Measurements from ENCODE around the gene CLUH.
"Not testable (repeated sequence)": the region's sequence is repeated elsewhere in the genome, so short reads cannot be mapped to it uniquely, and the experiment has no call there.

Gene CLUH

DNA sequence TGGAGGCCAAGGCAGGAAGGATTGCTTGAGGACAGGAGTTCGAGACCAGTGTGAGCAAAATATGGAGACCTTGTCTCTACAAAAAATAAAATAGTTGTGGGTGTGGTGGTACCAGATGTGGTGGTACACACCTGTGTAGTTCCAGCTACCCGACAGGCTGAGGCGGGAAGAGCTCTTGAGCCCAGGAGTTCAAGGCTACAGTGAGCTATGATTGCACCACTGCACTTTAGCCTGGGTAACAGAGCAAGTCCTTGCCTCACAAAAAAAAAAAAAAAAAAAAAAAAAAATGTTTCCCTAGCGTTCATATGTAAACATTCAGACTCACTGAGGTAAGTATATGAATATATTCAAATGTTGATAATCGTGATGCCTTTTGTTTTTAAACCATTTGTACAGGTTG lies 39.5 kb downstream of the CLUH start:
- Mint-ChIP-seq H3K27ac (no peak overlapping the region), H3K27me3 (no peaks in the 10 kb centered on the region), H3K4me3 (no peak overlapping the region), H3K9me3 (peaks cover 1 to 4% of the 10 kb centered on the region in 2 donors), H3K36me3 (peaks cover 35 to 54% of the 10 kb centered on the region in 2 donors), H3K4me1 (peaks cover 3 to 6% of the 10 kb centered on the region in 2 donors)
- ATAC-seq (replicated peaks) (no peak), DNase-seq (no peak)

DNA sequence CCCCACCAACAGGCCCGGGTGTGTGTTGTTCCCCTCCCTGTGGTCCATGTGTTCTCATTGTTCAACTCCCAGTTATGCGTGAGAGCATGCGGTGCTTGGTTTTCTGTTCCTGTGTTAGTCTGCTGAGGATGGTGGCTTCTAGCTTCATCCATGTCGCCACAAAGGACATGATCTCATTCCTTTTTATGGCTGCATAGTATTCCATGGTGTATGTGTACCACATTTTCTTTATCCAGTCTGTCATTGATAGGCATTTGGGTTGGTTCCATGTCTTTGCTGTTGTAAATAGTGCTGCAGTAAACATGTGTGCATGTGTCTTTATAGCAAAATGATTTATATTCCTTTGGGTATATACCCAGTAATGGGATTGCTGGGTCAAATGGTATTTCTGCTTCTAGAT lies 51.2 kb downstream of the CLUH start:
- Mint-ChIP-seq H3K4me1 (peaks cover 23 to 35% of the 10 kb centered on the region in 2 donors), H3K36me3 (peaks cover 16 to 32% of the 10 kb centered on the region in 2 donors)
- H3K27ac Mint-ChIP-seq; H3K27me3 Mint-ChIP-seq; DNase-seq; H3K9me3 Mint-ChIP-seq; H3K4me3 Mint-ChIP-seq; ATAC-seq (replicated peaks): not testable (repeated sequence)

DNA sequence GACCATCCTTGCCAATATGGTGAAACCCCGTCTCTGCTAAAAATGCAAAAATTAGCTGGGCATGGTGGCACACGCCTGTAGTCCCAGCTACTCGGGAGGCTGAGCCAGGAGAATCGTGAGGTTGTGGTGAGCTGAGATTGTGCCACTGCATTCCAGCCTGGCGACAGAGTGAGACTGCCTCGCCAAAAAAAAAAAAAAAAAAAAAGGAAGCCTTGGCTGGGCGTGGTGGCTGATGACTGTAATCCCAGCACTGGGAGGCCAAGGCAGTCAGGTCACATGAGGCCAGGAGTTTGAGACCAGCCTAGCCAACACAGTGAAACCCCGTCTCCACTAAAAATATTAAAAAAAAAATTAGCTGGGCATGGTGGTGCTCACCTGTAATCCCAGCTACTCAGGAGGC lies 52.2 kb downstream of the CLUH start:
- not testable (repeated sequence) for ATAC-seq (replicated peaks); H3K27ac Mint-ChIP-seq; H3K4me3 Mint-ChIP-seq; DNase-seq; H3K27me3 Mint-ChIP-seq; H3K9me3 Mint-ChIP-seq
- Mint-ChIP-seq H3K36me3 (peaks cover 17 to 33% of the 10 kb centered on the region in 2 donors), H3K4me1 (peaks cover 23 to 37% of the 10 kb centered on the region in 2 donors)

DNA sequence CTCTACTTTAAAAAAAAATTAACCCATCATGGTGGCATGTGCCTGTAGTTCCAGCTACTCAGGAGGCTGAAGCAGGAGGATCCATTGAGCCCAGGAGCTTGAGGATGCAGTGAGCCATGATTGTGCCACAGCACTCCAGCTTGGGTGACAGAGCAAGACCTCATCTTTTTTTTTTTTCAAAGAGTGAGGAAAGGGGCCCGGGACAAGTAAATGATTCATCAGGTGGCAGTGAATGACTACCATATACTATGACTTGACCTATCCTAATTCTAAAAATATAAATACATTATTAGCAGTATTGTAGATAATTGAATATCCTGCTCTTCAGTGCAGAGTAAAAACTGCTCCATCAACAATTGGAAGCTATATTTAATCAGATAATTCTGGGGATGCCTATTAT lies 55.3 kb downstream of the CLUH start:
- Mint-ChIP-seq H3K27ac (no peak overlapping the region), H3K27me3 (no peaks in the 10 kb centered on the region), H3K4me3 (no peak overlapping the region), H3K4me1 (peaks cover 24 to 28% of the 10 kb centered on the region in 2 donors), H3K9me3 (peaks cover 4 to 5% of the 10 kb centered on the region in 2 donors), H3K36me3 (peaks cover 35 to 46% of the 10 kb centered on the region in 2 donors)
- no peak for ATAC-seq (replicated peaks)
- no peak for DNase-seq

DNA sequence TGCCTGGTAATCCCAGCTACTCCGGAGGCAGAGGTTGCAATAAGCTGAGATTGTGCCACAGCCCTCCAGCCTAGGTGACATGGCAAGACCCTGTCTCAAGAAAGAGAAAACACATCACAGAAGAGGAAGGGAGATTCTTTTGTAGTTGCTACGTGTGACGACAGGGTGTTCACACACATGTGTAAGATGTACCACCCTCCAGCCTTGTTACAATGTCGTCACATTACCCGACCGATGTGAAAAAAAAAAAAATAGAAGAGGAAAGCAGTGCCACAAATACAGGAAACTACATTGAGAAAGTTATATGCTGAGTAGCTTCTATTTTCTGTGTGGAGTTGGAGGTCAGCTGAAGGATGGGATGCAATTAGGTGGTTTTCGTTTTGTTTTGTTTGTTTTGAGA lies 56.0 kb downstream of the CLUH start:
- Mint-ChIP-seq H3K4me3 (no peak overlapping the region), H3K36me3 (peaks cover 34 to 44% of the 10 kb centered on the region in 2 donors), H3K27ac (no peak overlapping the region), H3K27me3 (no peaks in the 10 kb centered on the region), H3K9me3 (peaks cover 4 to 5% of the 10 kb centered on the region in 2 donors), H3K4me1 (peaks cover 16 to 25% of the 10 kb centered on the region in 2 donors)
- DNase-seq: no peak
- ATAC-seq (replicated peaks): no peak

DNA sequence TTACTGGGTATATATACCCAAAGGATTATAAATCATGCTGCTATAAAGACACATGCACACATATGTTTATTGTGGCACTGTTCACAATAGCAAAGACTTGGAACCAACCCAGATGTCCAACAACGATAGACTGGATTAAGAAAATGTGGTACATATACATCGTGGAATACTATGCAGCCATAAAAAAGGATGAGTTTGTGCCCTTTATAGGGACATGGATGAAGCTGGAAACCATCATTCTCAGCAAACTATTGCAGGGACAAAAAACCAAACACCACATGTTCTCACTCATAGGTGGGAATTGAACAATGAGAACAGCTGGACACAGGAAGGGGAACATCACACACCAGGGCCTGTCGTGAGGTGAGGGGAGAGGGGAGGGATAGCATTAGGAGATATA lies 58.7 kb downstream of the CLUH start:
- DNase-seq; H3K27ac Mint-ChIP-seq; H3K9me3 Mint-ChIP-seq; H3K27me3 Mint-ChIP-seq; ATAC-seq (replicated peaks); H3K4me3 Mint-ChIP-seq: not testable (repeated sequence)
- Mint-ChIP-seq H3K4me1 (peaks cover 18 to 23% of the 10 kb centered on the region in 2 donors), H3K36me3 (peaks cover 32 to 42% of the 10 kb centered on the region in 2 donors)

DNA sequence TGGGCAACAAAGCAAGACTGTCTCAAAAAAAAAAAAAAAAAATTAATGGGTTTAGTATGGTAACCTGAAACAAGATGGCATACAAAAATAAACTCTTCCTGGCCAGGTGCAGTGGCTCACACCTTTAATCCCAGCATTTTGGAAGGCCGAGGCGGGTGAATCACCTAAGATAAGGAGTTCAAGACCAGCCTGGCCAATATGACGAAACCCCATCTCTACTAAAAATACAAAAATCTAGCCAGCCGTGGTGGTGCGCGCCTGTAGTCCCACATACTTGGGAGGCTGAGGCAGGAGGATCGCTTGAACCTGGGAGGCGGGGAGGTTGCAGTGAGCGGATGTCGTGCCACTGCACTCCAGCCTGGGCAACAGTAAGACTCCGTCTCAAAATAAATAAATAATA lies 62.4 kb downstream of the CLUH start:
- H3K36me3 Mint-ChIP-seq: peaks cover 34 to 48% of the 10 kb centered on the region in 2 donors
- peaks cover 7 to 14% of the 10 kb centered on the region in 2 donors for H3K4me1 Mint-ChIP-seq
- no peak overlapping the region for H3K27ac Mint-ChIP-seq
- ATAC-seq (replicated peaks) (no peak), DNase-seq (no peak)
- H3K9me3 Mint-ChIP-seq: peaks cover 4 to 5% of the 10 kb centered on the region in 2 donors
- H3K4me3 Mint-ChIP-seq: no peak overlapping the region
- no peaks in the 10 kb centered on the region for H3K27me3 Mint-ChIP-seq

DNA sequence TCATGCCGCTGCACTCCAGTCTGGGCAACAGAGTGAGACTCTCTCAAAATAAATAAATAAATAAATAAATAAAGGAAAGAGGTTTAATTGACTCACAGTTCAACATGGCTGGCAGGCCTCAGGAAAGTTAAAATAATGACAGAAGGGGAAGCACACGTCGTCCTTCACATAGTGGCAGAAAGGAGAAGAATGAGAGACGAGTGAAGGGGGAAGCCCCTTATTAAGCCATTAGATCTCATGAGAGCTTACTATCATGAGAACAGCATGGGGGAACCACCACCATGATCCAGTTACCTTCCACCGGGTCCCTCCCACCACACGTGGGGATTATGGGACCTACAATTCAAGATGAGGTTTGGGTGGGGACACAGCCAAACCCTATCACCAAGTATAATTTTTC lies 63.6 kb downstream of the CLUH start:
- peaks cover 35 to 51% of the 10 kb centered on the region in 2 donors for H3K36me3 Mint-ChIP-seq
- DNase-seq (no peak), ATAC-seq (replicated peaks) (peak; percentile 91 to 92)
- peak overlapping the region in 1 of 2 donors; percentile 29 for H3K4me3 Mint-ChIP-seq
- H3K27ac Mint-ChIP-seq: peak overlapping the region; percentile 59
- no peaks in the 10 kb centered on the region for H3K27me3 Mint-ChIP-seq
- H3K9me3 Mint-ChIP-seq: peaks cover 4 to 5% of the 10 kb centered on the region in 2 donors
- peaks cover 7 to 12% of the 10 kb centered on the region in 2 donors for H3K4me1 Mint-ChIP-seq

DNA sequence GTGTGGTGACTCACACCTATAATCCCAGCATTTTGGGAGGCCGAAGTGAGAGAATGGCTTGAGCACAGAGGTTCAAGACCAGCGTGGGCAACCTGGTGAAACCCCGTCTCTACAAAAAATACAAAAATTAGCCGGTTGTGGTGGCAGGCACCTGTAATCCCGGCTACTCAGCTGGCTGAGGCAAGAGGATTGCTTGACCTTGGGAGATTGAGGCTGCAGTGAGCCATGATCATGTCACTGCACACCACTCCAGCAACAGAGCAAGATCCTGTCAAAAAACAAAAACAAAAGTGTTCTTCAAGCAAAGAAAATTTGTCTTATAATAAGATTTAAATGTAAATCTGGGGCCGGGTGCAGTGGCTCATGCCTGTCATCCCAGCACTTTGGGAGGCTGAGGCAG lies 66.6 kb downstream of the CLUH start:
- Mint-ChIP-seq H3K36me3 (peaks cover 37 to 56% of the 10 kb centered on the region in 2 donors), H3K4me1 (peaks cover 7 to 23% of the 10 kb centered on the region in 2 donors), H3K27me3 (no peaks in the 10 kb centered on the region), H3K9me3 (no peaks in the 10 kb centered on the region), H3K27ac (peak overlapping the region; percentile 20), H3K4me3 (no peak overlapping the region)
- ATAC-seq (replicated peaks) (no peak), DNase-seq (no peak)

Data from stimulated activated naive B cell treated with anti-CD40 and anti-IgM and Interleukin-4, amounts not matched to agents 10 μg/mL and 1 μg/mL and 100 μg/mL, for 72 hours (primary cell).